ENCODE measurements around the gene HJURP.

Gene HJURP

GRCh38 chr2:233802132-233802815 is 52.1 kb downstream of the HJURP start:
- Histone ChIP-seq H3K9me3 (ENCODE audit: control insufficient read depth, low read length) (no peaks in the 10 kb centered on the region), H3K4me3 (ENCODE audit: low read length) (no peak overlapping the region), H3K27me3 (ENCODE audit: control insufficient read depth, insufficient read depth, low read length) (no peaks in the 10 kb centered on the region), H3K36me3 (ENCODE audit: control insufficient read depth, insufficient read depth, low read length) (no peaks in the 10 kb centered on the region), H3K9ac (ENCODE audit: low read length) (no peak overlapping the region), H3K4me1 (ENCODE audit: control insufficient read depth, insufficient read depth, low read length) (no peaks in the 10 kb centered on the region)

- no peaks in the 10 kb centered on the region for H3K4me1 ChIP-seq (ENCODE audit: control insufficient read depth, insufficient read depth, low read length)
- H3K9ac ChIP-seq (ENCODE audit: low read length), result no peak overlapping the region
- H3K36me3 ChIP-seq (ENCODE audit: control insufficient read depth, insufficient read depth, low read length), result no peaks in the 10 kb centered on the region
- no peaks in the 10 kb centered on the region for H3K9me3 ChIP-seq (ENCODE audit: control insufficient read depth, low read length)
- no peaks in the 10 kb centered on the region for H3K27me3 ChIP-seq (ENCODE audit: control insufficient read depth, insufficient read depth, low read length)
- H3K4me3 ChIP-seq (ENCODE audit: low read length), result no peak overlapping the region
These were observed 52.8 kb downstream of the HJURP start for GRCh38 chr2:233801357-233802131.

GRCh38 chr2:233800208-233800607 is 54.1 kb downstream of the HJURP start:
- no peaks in the 10 kb centered on the region for H3K4me1 ChIP-seq (ENCODE audit: control insufficient read depth, insufficient read depth, low read length)
- no peaks in the 10 kb centered on the region for H3K36me3 ChIP-seq (ENCODE audit: control insufficient read depth, insufficient read depth, low read length)
- no peak overlapping the region for H3K9ac ChIP-seq (ENCODE audit: low read length)

GRCh38 chr2:233799716-233800115 is 54.6 kb downstream of the HJURP start:
- Histone ChIP-seq H3K27me3 (ENCODE audit: control insufficient read depth, insufficient read depth, low read length) (no peaks in the 10 kb centered on the region), H3K4me1 (ENCODE audit: control insufficient read depth, insufficient read depth, low read length) (no peaks in the 10 kb centered on the region), H3K9me3 (ENCODE audit: control insufficient read depth, low read length) (no peaks in the 10 kb centered on the region), H3K36me3 (ENCODE audit: control insufficient read depth, insufficient read depth, low read length) (no peaks in the 10 kb centered on the region), H3K9ac (ENCODE audit: low read length) (no peak overlapping the region), H3K4me3 (ENCODE audit: low read length) (no peak overlapping the region)

More at GRCh38 chr2:233800208-233800607, 54.1 kb downstream of the HJURP start:
- no peaks in the 10 kb centered on the region for H3K9me3 ChIP-seq (ENCODE audit: control insufficient read depth, low read length)
- no peak overlapping the region for H3K4me3 ChIP-seq (ENCODE audit: low read length)
- H3K27me3 ChIP-seq (ENCODE audit: control insufficient read depth, insufficient read depth, low read length), result no peaks in the 10 kb centered on the region

- Histone ChIP-seq H3K27me3 (ENCODE audit: control insufficient read depth, insufficient read depth, low read length) (no peaks in the 10 kb centered on the region), H3K9me3 (ENCODE audit: control insufficient read depth, low read length) (no peaks in the 10 kb centered on the region), H3K36me3 (ENCODE audit: control insufficient read depth, insufficient read depth, low read length) (no peaks in the 10 kb centered on the region), H3K4me1 (ENCODE audit: control insufficient read depth, insufficient read depth, low read length) (no peaks in the 10 kb centered on the region), H3K4me3 (ENCODE audit: low read length) (no peak overlapping the region), H3K9ac (ENCODE audit: low read length) (no peak overlapping the region)
These were observed 55.2 kb downstream of the HJURP start for GRCh38 chr2:233799087-233799665.

GRCh38 chr2:233798335-233799086 is 55.8 kb downstream of the HJURP start:
- no peaks in the 10 kb centered on the region for H3K9me3 ChIP-seq (ENCODE audit: control insufficient read depth, low read length)
- H3K4me3 ChIP-seq (ENCODE audit: low read length), result no peak overlapping the region
- H3K27me3 ChIP-seq (ENCODE audit: control insufficient read depth, insufficient read depth, low read length), result no peaks in the 10 kb centered on the region
- no peaks in the 10 kb centered on the region for H3K36me3 ChIP-seq (ENCODE audit: control insufficient read depth, insufficient read depth, low read length)
- no peaks in the 10 kb centered on the region for H3K4me1 ChIP-seq (ENCODE audit: control insufficient read depth, insufficient read depth, low read length)
- H3K9ac ChIP-seq (ENCODE audit: low read length), result no peak overlapping the region

- no peaks in the 10 kb centered on the region for H3K36me3 ChIP-seq (ENCODE audit: control insufficient read depth, insufficient read depth, low read length)
- H3K9me3 ChIP-seq (ENCODE audit: control insufficient read depth, low read length), result no peaks in the 10 kb centered on the region
- H3K27me3 ChIP-seq (ENCODE audit: control insufficient read depth, insufficient read depth, low read length), result no peaks in the 10 kb centered on the region
- no peak overlapping the region for H3K9ac ChIP-seq (ENCODE audit: low read length)
- no peaks in the 10 kb centered on the region for H3K4me1 ChIP-seq (ENCODE audit: control insufficient read depth, insufficient read depth, low read length)
- no peak overlapping the region for H3K4me3 ChIP-seq (ENCODE audit: low read length)
These were observed 58.1 kb downstream of the HJURP start for GRCh38 chr2:233796254-233796653.

DNA sequence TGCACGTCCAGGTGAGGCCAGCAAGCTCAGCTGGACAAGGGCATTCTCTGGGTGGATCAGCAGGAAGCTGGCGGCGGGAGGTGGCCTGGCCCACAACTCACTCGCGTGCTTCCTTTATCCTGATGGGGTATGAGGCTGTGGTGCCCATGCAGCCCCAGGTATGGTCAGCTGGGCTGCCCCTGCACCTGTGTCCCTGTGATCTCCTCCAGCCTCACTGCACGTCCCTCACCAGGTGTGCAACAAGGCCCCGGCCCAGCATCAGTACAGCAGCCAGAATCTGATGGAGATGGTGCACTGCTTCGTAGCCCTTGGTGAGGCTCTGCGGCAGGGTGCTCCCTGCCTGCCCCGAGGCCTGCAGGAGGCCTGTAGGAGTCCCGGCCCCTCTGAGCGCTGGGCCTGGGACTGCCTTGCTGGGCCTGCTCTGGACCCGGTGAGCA is 58.6 kb downstream of the HJURP start:
- no peaks in the 10 kb centered on the region for H3K9me3 ChIP-seq (ENCODE audit: control insufficient read depth, low read length)
- no peaks in the 10 kb centered on the region for H3K27me3 ChIP-seq (ENCODE audit: control insufficient read depth, insufficient read depth, low read length)
- no peaks in the 10 kb centered on the region for H3K36me3 ChIP-seq (ENCODE audit: control insufficient read depth, insufficient read depth, low read length)
- no peak overlapping the region for H3K4me3 ChIP-seq (ENCODE audit: low read length)
- no peak overlapping the region for H3K9ac ChIP-seq (ENCODE audit: low read length)
- H3K4me1 ChIP-seq (ENCODE audit: control insufficient read depth, insufficient read depth, low read length), result no peaks in the 10 kb centered on the region

DNA sequence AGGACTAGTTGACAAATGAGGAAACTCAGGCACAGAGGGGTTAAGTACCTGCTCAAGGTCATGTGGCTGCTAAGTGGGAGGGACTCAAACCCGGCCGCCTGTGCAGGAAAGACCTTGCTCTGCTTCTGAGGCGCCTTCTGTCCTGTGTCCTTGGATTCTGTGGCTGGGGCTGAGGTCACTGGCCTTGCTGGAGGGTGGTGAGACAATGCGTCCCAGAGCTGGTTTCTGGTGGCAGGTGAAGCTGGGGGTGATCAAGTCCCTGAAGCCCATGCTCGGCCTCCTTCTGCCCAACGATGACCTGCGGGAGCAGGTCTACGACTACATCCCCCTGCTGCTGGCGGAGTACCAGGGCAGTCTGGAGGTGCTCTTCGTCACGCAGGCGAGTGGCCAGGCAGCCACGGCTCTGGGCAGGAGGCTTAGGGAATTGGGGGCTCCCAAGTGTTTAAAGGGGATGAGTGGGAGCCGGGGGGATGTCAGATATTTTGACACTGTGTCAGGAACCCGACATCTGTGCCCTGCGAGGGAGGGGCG is 60.1 kb downstream of the HJURP start:
- Histone ChIP-seq H3K4me1 (ENCODE audit: control insufficient read depth, insufficient read depth, low read length) (no peaks in the 10 kb centered on the region), H3K27me3 (ENCODE audit: control insufficient read depth, insufficient read depth, low read length) (no peaks in the 10 kb centered on the region), H3K4me3 (ENCODE audit: low read length) (no peak overlapping the region), H3K9me3 (ENCODE audit: control insufficient read depth, low read length) (no peaks in the 10 kb centered on the region), H3K9ac (ENCODE audit: low read length) (no peak overlapping the region), H3K36me3 (ENCODE audit: control insufficient read depth, insufficient read depth, low read length) (no peaks in the 10 kb centered on the region)

DNA sequence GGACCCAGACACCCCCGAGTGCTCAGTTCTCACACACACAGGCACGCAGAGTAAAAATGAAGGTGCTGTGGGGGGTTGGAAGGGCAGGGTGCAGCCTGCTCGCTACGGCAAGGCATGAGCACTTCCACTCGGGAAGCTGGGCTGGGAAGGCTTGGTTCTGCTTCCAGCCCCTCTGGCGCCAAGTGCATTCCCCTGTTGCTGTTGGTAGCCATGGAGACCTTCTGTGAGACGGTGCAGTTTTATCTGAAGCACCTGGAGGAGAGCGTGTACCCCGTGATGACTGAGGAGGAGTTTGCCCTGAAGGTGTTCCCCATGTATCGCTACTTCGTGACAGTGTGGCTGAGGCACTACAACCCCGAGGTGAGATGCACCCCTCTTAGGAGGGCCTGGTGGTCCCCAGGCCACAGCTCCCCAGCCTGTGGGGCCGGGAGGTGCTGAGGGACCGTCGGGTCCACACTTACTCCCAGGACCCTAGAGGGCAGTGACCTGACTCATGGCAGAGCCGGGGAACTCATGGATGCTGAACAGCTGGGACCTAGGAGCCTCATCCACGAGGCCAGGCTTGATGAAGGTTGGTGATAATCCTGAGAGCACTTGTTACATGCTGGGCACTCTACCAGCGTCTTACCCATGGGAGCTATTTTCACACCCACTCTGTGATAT is 60.7 kb downstream of the HJURP start:
- Histone ChIP-seq H3K4me1 (ENCODE audit: control insufficient read depth, insufficient read depth, low read length) (no peaks in the 10 kb centered on the region), H3K36me3 (ENCODE audit: control insufficient read depth, insufficient read depth, low read length) (no peaks in the 10 kb centered on the region), H3K9ac (ENCODE audit: low read length) (no peak overlapping the region), H3K9me3 (ENCODE audit: control insufficient read depth, low read length) (no peaks in the 10 kb centered on the region), H3K4me3 (ENCODE audit: low read length) (no peak overlapping the region), H3K27me3 (ENCODE audit: control insufficient read depth, insufficient read depth, low read length) (no peaks in the 10 kb centered on the region)

DNA sequence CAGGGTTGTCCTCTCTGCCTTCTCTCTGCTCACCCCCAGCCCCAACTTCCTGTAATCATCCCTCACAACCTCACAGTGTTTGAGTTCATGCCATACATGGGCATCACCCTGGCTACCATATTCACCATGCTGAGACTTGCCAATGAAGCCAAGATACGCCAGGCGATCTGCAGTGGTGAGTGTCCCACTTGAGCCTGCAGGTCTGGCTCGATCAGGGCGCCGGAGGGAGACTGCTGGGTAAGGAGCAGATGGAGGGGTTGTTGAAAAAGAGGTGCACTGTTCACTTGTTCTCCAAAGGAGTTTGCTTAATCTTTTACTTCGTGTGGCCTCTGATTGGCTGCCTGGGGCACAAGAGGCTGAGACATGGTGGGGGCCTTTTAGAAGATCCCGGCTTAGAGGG is 61.6 kb downstream of the HJURP start:
- Histone ChIP-seq H3K36me3 (ENCODE audit: control insufficient read depth, insufficient read depth, low read length) (no peaks in the 10 kb centered on the region), H3K27me3 (ENCODE audit: control insufficient read depth, insufficient read depth, low read length) (no peaks in the 10 kb centered on the region), H3K4me1 (ENCODE audit: control insufficient read depth, insufficient read depth, low read length) (no peaks in the 10 kb centered on the region), H3K9ac (ENCODE audit: low read length) (no peak overlapping the region), H3K4me3 (ENCODE audit: low read length) (no peak overlapping the region), H3K9me3 (ENCODE audit: control insufficient read depth, low read length) (no peaks in the 10 kb centered on the region)
